Fibroblast of lung (primary cell): ENCODE measurements around the gene APBB3. TPM values are rescaled to one million over a fixed set of nuclear protein-coding genes. Genes with fewer than 3 reads are reported as not detected.

Experiments
- DNase-seq, 2 donors: peaks; one replicate each; pipeline versions ENCODE4 v3.0.0 to v3.0.0-alpha.2; 2010; ENCODE audit warnings: low read depth in 2 of 2
- H2AFZ ChIP-seq: 2 replicates; pipeline ENCODE4 v1.5.1; 2012; ENCODE audit warnings: low read length, control low read depth, inconsistent platforms
- H3K27ac ChIP-seq: 2 replicates; pipeline ENCODE4 v1.5.1; 2011; ENCODE audit warnings: low read length, control low read depth; ENCODE audit not compliant: insufficient read depth
- H3K27me3 ChIP-seq: 2 replicates; pipeline ENCODE4 v1.5.1; 2011; ENCODE audit warnings: mild to moderate bottlenecking, low read length; ENCODE audit not compliant: control insufficient read depth, insufficient read depth
- H3K36me3 ChIP-seq: 2 replicates; pipeline ENCODE4 v1.5.1; 2011; ENCODE audit warnings: low read length; ENCODE audit not compliant: control insufficient read depth, insufficient read depth
- H3K4me1 ChIP-seq: 2 replicates; pipeline ENCODE4 v1.5.1; 2011; ENCODE audit warnings: low read length; ENCODE audit not compliant: control insufficient read depth, insufficient read depth; ENCODE audit errors: extremely low read depth
- H3K4me2 ChIP-seq: 2 replicates; pipeline ENCODE4 v1.5.1; 2011; ENCODE audit warnings: low read length, control low read depth; ENCODE audit not compliant: insufficient read depth; ENCODE audit errors: extremely low read depth
- H3K4me3 ChIP-seq, 4 experiments: fragments of 200-600 bp in 1 of 4; sonication (generic) in 1 of 4; replicated peaks in 1 of 4; 2 replicates each; pipeline ENCODE4 v1.5.1; 2011 to 2016; ENCODE audit warnings: low read length in 4 of 4, low read depth in 3 of 4, mild to moderate bottlenecking in 3 of 4, control low read depth in 2 of 4, inconsistent platforms in 1 of 4, mixed read lengths in 1 of 4; ENCODE audit not compliant: insufficient read depth in 1 of 4; ENCODE audit errors: control extremely low read depth in 1 of 4
- H3K79me2 ChIP-seq: 2 replicates; pipeline ENCODE4 v1.5.1; 2012; ENCODE audit warnings: mild to moderate bottlenecking, low read length, inconsistent platforms; ENCODE audit not compliant: control insufficient read depth, insufficient read depth
- H3K9ac ChIP-seq: 2 replicates; pipeline ENCODE4 v1.5.1; 2011; ENCODE audit warnings: mild to moderate bottlenecking, low read length, control low read depth; ENCODE audit not compliant: insufficient read depth
- H3K9me3 ChIP-seq: 2 replicates; pipeline ENCODE4 v1.5.1; 2012; ENCODE audit warnings: low read depth, low read length; ENCODE audit not compliant: control insufficient read depth, insufficient read depth
- H4K20me1 ChIP-seq: 2 replicates; pipeline ENCODE4 v1.5.1; 2011; ENCODE audit warnings: low read length; ENCODE audit not compliant: control insufficient read depth, insufficient read depth; ENCODE audit errors: extremely low read depth
- CTCF ChIP-seq, 2 donors: IDR thresholded peaks in 1 of 2; conservative IDR thresholded peaks in 1 of 2; 1 replicate in 1 of 2; 2 replicates in 1 of 2; pipeline ENCODE4 v1.5.1; 2011 to 2012; ENCODE audit warnings: low read length in 2 of 2, control low read depth in 1 of 2, inconsistent platforms in 1 of 2, low read depth in 1 of 2, mild to moderate bottlenecking in 1 of 2
- EZH2 ChIP-seq: IDR thresholded peaks from 2 replicates; pipeline ENCODE4 v1.5.1; 2012; ENCODE audit warnings: low read length, control low read depth, mild to moderate bottlenecking; ENCODE audit errors: missing control alignments
- polyA plus RNA-seq, 2 donors: library from polyadenylated mRNA; depleted of rRNA in 1 of 2; stranded (reverse) in 1 of 2; unstranded in 1 of 2; fragments of >200 nt; gene quantifications; 2 replicates each; pipeline ENCODE4 v1.2.1, GENCODE V29; 2011 to 2012; ENCODE audit warnings: missing spikeins in 1 of 2
- total RNA-seq: library from RNA; depleted of rRNA; stranded (reverse); fragments of >200 nt; gene quantifications from 2 replicates; pipeline ENCODE4 v1.2.1, GENCODE V29; 2014

APBB3 gene
- total and polyA plus RNA-seq, 2 donors (not counting 1 experiment from before 2014, with no cell fraction given) = 11.7 to 19.8 TPM

- DNase-seq = no peak
- H2AFZ ChIP-seq = no peak overlapping the region
- peak overlapping the region; percentile 86 for H3K9ac ChIP-seq
- peaks cover 21% of the 10 kb centered on the region for H3K36me3 ChIP-seq
- peak overlapping the region; percentile 100 for H3K4me2 ChIP-seq
- no peaks in the 10 kb centered on the region for H3K9me3 ChIP-seq
- TF ChIP-seq CTCF (conservative IDR thresholded peaks at IDR 0.05 in 1 of 2, IDR thresholded peaks at IDR 0.05 in 1 of 2; ENCODE audit: low read depth in 1 of 2, low read length in 2 of 2) = no peak
- TF ChIP-seq EZH2 = no peak
- peak overlapping the region; percentile 61 to 99 (median 86) for H3K4me3 ChIP-seq
- peaks cover 29% of the 10 kb centered on the region for H3K79me2 ChIP-seq
- no peaks in the 10 kb centered on the region for H4K20me1 ChIP-seq
- peaks cover 12% of the 10 kb centered on the region for H3K4me1 ChIP-seq
- H3K27ac ChIP-seq = peak overlapping the region; percentile 87
- H3K27me3 ChIP-seq = no peaks in the 10 kb centered on the region
Measured at GRCh38 chr5:140565780-140566095, 1.3 kb upstream of the APBB3 start.

GRCh38 chr5:140565024-140565779 is 804 bp upstream of the APBB3 start:
- no peak for TF ChIP-seq CTCF (conservative IDR thresholded peaks at IDR 0.05 in 1 of 2, IDR thresholded peaks at IDR 0.05 in 1 of 2; ENCODE audit: low read depth in 1 of 2, low read length in 2 of 2)
- TF ChIP-seq EZH2 = no peak
- H3K9ac ChIP-seq = peak overlapping the region; percentile 86
- DNase-seq = peak in 1 of 2 donors; percentile 29
- no peaks in the 10 kb centered on the region for H3K9me3 ChIP-seq
- peak overlapping the region; percentile 87 for H3K27ac ChIP-seq
- H3K36me3 ChIP-seq = peaks cover 21% of the 10 kb centered on the region
- H2AFZ ChIP-seq = peak overlapping the region; percentile 74
- H3K27me3 ChIP-seq = no peaks in the 10 kb centered on the region
- peak overlapping the region; percentile 61 to 99 (median 86) for H3K4me3 ChIP-seq
- H3K79me2 ChIP-seq = peaks cover 29% of the 10 kb centered on the region
- H3K4me2 ChIP-seq = peak overlapping the region; percentile 100
- H3K4me1 ChIP-seq = peaks cover 12% of the 10 kb centered on the region
- no peaks in the 10 kb centered on the region for H4K20me1 ChIP-seq

GRCh38 chr5:140563596-140563995 is 802 bp downstream of the APBB3 start:
- peak overlapping the region; percentile 72 for H2AFZ ChIP-seq

More at GRCh38 chr5:140563596-140563995, 802 bp downstream of the APBB3 start:
- peaks cover 20% of the 10 kb centered on the region for H3K36me3 ChIP-seq
- peaks cover 29% of the 10 kb centered on the region for H3K79me2 ChIP-seq
- H3K27ac ChIP-seq = peak overlapping the region; percentile 87
- no peaks in the 10 kb centered on the region for H3K27me3 ChIP-seq
- peak overlapping the region; percentile 61 to 91 (median 78) for H3K4me3 ChIP-seq
- peaks cover 9% of the 10 kb centered on the region for H3K4me1 ChIP-seq
- DNase-seq = peak in 1 of 2 donors; percentile 7
- no peaks in the 10 kb centered on the region for H3K9me3 ChIP-seq
- TF ChIP-seq EZH2 = no peak
- no peak for TF ChIP-seq CTCF (conservative IDR thresholded peaks at IDR 0.05 in 1 of 2, IDR thresholded peaks at IDR 0.05 in 1 of 2; ENCODE audit: low read depth in 1 of 2, low read length in 2 of 2)
- H4K20me1 ChIP-seq = no peaks in the 10 kb centered on the region
- peak overlapping the region; percentile 86 for H3K9ac ChIP-seq
- peak overlapping the region; percentile 84 for H3K4me2 ChIP-seq
